22Rv1 (cell line): ENCODE data around the gene KIF2C.

Source experiments
- CTCF ChIP-seq: fragments of 450-650 bp; IDR thresholded peaks from 2 replicates; pipeline ENCODE4 v1.5.1; 2017; ENCODE audit warnings: mild to moderate bottlenecking
- ZFX ChIP-seq: fragments of 450-650 bp; IDR thresholded peaks from 2 replicates; pipeline ENCODE4 v1.6.1; 2017; ENCODE audit warnings: antibody characterized with exemption, borderline replicate concordance

GRCh38 chr1:44759077-44759476 lies 19.4 kb downstream of the KIF2C start:
- TF ChIP-seq CTCF: no peak
- no peak for TF ChIP-seq ZFX
